IPS DF 4.7 (cell line): ENCODE data around the gene AVPR1A.

Source experiments
- DNase-seq: peaks from one replicate; pipeline ENCODE4 v3.0.0-alpha.2; 2013; ENCODE audit warnings: low spot score; ENCODE audit errors: extremely low read depth

The AVPR1A gene

GRCh38 chr12:63095369-63095980 lies 55.5 kb downstream of the AVPR1A start:
- DNase-seq = no peak

- no peak for DNase-seq
These were observed 57.3 kb downstream of the AVPR1A start for GRCh38 chr12:63093711-63094110.

- DNase-seq = no peak
These were observed 57.9 kb downstream of the AVPR1A start for GRCh38 chr12:63093084-63093483.
